ENCODE measurements around the gene ASB17. TPM values are rescaled to one million over a fixed set of nuclear protein-coding genes. Genes with fewer than 3 reads are reported as not detected.

The ASB17 gene
- total RNA-seq, 1 donor from 2014 or later: not detected

DNA sequence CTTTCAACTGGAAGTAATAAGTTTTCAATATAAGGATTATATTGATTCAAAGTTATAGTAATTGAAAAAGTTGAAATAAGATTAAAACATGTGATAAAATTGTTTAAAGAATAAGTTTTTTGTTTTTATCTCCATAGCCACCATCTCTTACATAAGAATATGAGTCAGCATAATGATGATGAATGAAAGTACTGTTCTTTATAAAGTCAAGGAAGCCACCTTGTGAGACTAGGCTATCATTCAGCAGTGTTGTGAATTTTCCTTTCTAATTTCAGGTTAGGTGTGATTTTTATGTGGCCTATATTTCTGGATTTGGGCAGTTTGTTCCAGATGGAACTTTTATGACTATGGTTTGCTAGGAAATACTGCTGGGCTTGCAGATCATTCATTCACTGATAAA lies 22.4 kb upstream of the ASB17 start:
- Histone ChIP-seq H3K4me1 (ENCODE audit: insufficient read depth, low read length) (no peaks in the 10 kb centered on the region), H3K27ac (ENCODE audit: low read depth, low read length) (no peak overlapping the region), H3K4me3 (ENCODE audit: insufficient read depth, low read depth, low read length) (no peak overlapping the region), H3K27me3 (ENCODE audit: insufficient read depth, low read length) (no peaks in the 10 kb centered on the region), H3K4me2 (ENCODE audit: low read length) (no peak overlapping the region), H3K79me2 (ENCODE audit: insufficient read depth, low read length) (no peaks in the 10 kb centered on the region), H3K9me3 (ENCODE audit: insufficient read depth, low read depth, low read length) (no peaks in the 10 kb centered on the region), H4K20me1 (ENCODE audit: insufficient read depth, low read length) (no peaks in the 10 kb centered on the region), H2AFZ (ENCODE audit: low read depth, low read length) (no peak overlapping the region), H3K9ac (ENCODE audit: low read length) (no peak overlapping the region), H3K36me3 (ENCODE audit: insufficient read depth, low read length) (no peaks in the 10 kb centered on the region)
- no peaks in the 10 kb centered on the region for H3K4me1 Mint-ChIP-seq (ENCODE audit: low read depth, unreplicated experiment)
- TF ChIP-seq, protein P1, sequence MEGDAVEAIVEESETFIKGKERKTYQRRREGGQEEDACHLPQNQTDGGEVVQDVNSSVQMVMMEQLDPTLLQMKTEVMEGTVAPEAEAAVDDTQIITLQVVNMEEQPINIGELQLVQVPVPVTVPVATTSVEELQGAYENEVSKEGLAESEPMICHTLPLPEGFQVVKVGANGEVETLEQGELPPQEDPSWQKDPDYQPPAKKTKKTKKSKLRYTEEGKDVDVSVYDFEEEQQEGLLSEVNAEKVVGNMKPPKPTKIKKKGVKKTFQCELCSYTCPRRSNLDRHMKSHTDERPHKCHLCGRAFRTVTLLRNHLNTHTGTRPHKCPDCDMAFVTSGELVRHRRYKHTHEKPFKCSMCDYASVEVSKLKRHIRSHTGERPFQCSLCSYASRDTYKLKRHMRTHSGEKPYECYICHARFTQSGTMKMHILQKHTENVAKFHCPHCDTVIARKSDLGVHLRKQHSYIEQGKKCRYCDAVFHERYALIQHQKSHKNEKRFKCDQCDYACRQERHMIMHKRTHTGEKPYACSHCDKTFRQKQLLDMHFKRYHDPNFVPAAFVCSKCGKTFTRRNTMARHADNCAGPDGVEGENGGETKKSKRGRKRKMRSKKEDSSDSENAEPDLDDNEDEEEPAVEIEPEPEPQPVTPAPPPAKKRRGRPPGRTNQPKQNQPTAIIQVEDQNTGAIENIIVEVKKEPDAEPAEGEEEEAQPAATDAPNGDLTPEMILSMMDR (IDR thresholded peaks at IDR 0.05; ENCODE audit: insufficient read depth, low read depth, low read length): no peak
- no peak for TF ChIP-seq EZH2 (IDR thresholded peaks at IDR 0.05; ENCODE audit: insufficient read depth, low read length)
- H3K27me3 Mint-ChIP-seq (ENCODE audit: low read depth, unreplicated experiment): peaks cover 3% of the 10 kb centered on the region
- DNase-seq (ENCODE audit: low read depth): peak; percentile 3
- no peak for FAIRE-seq
- no peak overlapping the region for H3K27ac Mint-ChIP-seq (ENCODE audit: unreplicated experiment)
- no peak overlapping the region for H3K4me3 Mint-ChIP-seq (ENCODE audit: unreplicated experiment)
- H3K36me3 Mint-ChIP-seq (ENCODE audit: low read depth, unreplicated experiment): no peaks in the 10 kb centered on the region
- no peaks in the 10 kb centered on the region for H3K9me3 Mint-ChIP-seq (ENCODE audit: unreplicated experiment)

DNA sequence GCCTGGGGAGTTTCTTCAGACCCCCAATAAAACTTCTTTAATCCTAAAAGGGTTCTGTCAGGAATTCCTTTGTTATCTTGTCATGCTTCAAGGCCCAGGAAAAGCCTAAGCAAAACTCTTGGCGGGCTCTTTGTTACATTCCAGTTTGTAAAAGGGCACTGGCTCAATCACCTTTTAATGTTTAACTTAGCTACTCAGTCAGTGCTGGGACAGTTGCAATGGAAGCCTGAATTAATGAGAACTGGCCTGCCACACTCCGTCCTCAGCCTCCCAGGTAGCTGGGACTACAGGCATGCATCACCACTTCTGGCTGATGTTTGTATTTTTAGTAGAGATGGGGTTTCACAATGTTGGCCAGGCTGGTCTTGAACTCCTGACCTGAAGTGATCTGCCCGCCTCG lies 21.3 kb upstream of the ASB17 start:
- Histone ChIP-seq H3K4me1 (ENCODE audit: insufficient read depth, low read length) (no peaks in the 10 kb centered on the region), H2AFZ (ENCODE audit: low read depth, low read length) (no peak overlapping the region), H3K36me3 (ENCODE audit: insufficient read depth, low read length) (no peaks in the 10 kb centered on the region), H3K27me3 (ENCODE audit: insufficient read depth, low read length) (no peaks in the 10 kb centered on the region), H3K4me3 (ENCODE audit: insufficient read depth, low read depth, low read length) (no peak overlapping the region), H3K9ac (ENCODE audit: low read length) (no peak overlapping the region), H4K20me1 (ENCODE audit: insufficient read depth, low read length) (no peaks in the 10 kb centered on the region), H3K79me2 (ENCODE audit: insufficient read depth, low read length) (no peaks in the 10 kb centered on the region), H3K4me2 (ENCODE audit: low read length) (no peak overlapping the region), H3K9me3 (ENCODE audit: insufficient read depth, low read depth, low read length) (no peaks in the 10 kb centered on the region), H3K27ac (ENCODE audit: low read depth, low read length) (no peak overlapping the region)
- DNase-seq (ENCODE audit: low read depth): no peak
- Mint-ChIP-seq H3K36me3 (ENCODE audit: low read depth, unreplicated experiment) (no peaks in the 10 kb centered on the region), H3K27me3 (ENCODE audit: low read depth, unreplicated experiment) (no peaks in the 10 kb centered on the region), H3K27ac (ENCODE audit: unreplicated experiment) (no peak overlapping the region), H3K9me3 (ENCODE audit: unreplicated experiment) (no peaks in the 10 kb centered on the region), H3K4me1 (ENCODE audit: low read depth, unreplicated experiment) (no peaks in the 10 kb centered on the region), H3K4me3 (ENCODE audit: unreplicated experiment) (no peak overlapping the region)
- FAIRE-seq: no peak
- TF ChIP-seq, protein P1 (IDR thresholded peaks at IDR 0.05; ENCODE audit: insufficient read depth, low read depth, low read length): no peak
- no peak for TF ChIP-seq EZH2 (IDR thresholded peaks at IDR 0.05; ENCODE audit: insufficient read depth, low read length)

DNA sequence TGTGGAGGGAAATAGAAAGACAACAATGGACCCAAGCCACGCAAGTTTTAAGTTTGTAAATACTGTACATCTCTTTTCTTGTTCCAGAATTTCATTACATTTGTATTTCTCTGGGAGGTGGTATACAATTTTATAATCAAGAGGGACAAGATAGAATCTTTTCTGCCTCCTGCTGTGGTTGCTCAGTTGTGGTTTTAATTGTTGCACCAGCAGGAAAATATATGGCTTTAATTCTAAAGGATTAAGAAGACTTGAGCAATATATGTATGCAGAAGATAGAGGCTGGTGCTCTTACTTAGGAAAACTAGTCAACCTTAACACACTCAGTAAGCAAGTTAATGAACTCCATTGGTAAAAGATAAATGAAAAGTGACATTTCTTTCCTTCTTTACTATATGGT lies 19.8 kb upstream of the ASB17 start:
- Histone ChIP-seq H4K20me1 (ENCODE audit: insufficient read depth, low read length) (no peaks in the 10 kb centered on the region), H3K9ac (ENCODE audit: low read length) (no peak overlapping the region), H3K4me3 (ENCODE audit: insufficient read depth, low read depth, low read length) (no peak overlapping the region), H3K9me3 (ENCODE audit: insufficient read depth, low read depth, low read length) (no peaks in the 10 kb centered on the region), H3K4me1 (ENCODE audit: insufficient read depth, low read length) (no peaks in the 10 kb centered on the region), H3K36me3 (ENCODE audit: insufficient read depth, low read length) (no peaks in the 10 kb centered on the region), H2AFZ (ENCODE audit: low read depth, low read length) (no peak overlapping the region), H3K27ac (ENCODE audit: low read depth, low read length) (no peak overlapping the region), H3K79me2 (ENCODE audit: insufficient read depth, low read length) (no peaks in the 10 kb centered on the region), H3K4me2 (ENCODE audit: low read length) (no peak overlapping the region), H3K27me3 (ENCODE audit: insufficient read depth, low read length) (no peaks in the 10 kb centered on the region)
- no peaks in the 10 kb centered on the region for H3K36me3 Mint-ChIP-seq (ENCODE audit: low read depth, unreplicated experiment)
- DNase-seq (ENCODE audit: low read depth) (no peak), FAIRE-seq (no peak)
- TF ChIP-seq EZH2 (IDR thresholded peaks at IDR 0.05; ENCODE audit: insufficient read depth, low read length): no peak
- TF ChIP-seq, protein P1 (IDR thresholded peaks at IDR 0.05; ENCODE audit: insufficient read depth, low read depth, low read length): no peak
- no peak overlapping the region for H3K4me3 Mint-ChIP-seq (ENCODE audit: unreplicated experiment)
- H3K27ac Mint-ChIP-seq (ENCODE audit: unreplicated experiment): no peak overlapping the region
- H3K27me3 Mint-ChIP-seq (ENCODE audit: low read depth, unreplicated experiment): no peaks in the 10 kb centered on the region
- no peaks in the 10 kb centered on the region for H3K9me3 Mint-ChIP-seq (ENCODE audit: unreplicated experiment)
- no peaks in the 10 kb centered on the region for H3K4me1 Mint-ChIP-seq (ENCODE audit: low read depth, unreplicated experiment)

All from astrocyte (in vitro differentiated cells and primary cell).